Stimulated activated CD4-positive, alpha-beta T cell treated with anti-CD3 and anti-CD28 coated beads, TNF-alpha, amount 100 ng/mL, for 1 hour (primary cell): ENCODE results near the gene OR52I1.
A peak's percentile ranks its signal among the peaks of the same experiment; 100 is the strongest.

Experiments used
- DNase-seq, 3 donors: peaks; one replicate each; pipeline ENCODE4 v3.0.0-alpha.2; 2020; ENCODE audit warnings: low read depth in 3 of 3, low spot score in 1 of 3

The OR52I1 gene

GRCh38 chr11:4593739-4594138, at the start of gene OR52I1:
TSS of gene OR52I1 (plus strand) at chr11:4594039. CDS start at chr11:4594039, 0 bp downstream.
- DNase-seq: no peak

GRCh38 chr11:4544891-4545290, 48.9 kb upstream of the OR52I1 start, which contains the start of gene OR52M1:
TSS of gene OR52M1 (plus strand) at chr11:4545191. CDS start at chr11:4545191, 0 bp downstream.
- DNase-seq: no peak

- no peak for DNase-seq
These were observed 47.0 kb upstream of the OR52I1 start for GRCh38 chr11:4546878-4547277.

- no peak for DNase-seq
These were observed 46.4 kb upstream of the OR52I1 start for GRCh38 chr11:4547416-4547815.

GRCh38 chr11:4551346-4551979, 42.4 kb upstream of the OR52I1 start:
- no peak for DNase-seq

- no peak for DNase-seq
These were observed 34.1 kb upstream of the OR52I1 start for GRCh38 chr11:4559527-4560440.

- DNase-seq: no peak
These were observed 33.4 kb upstream of the OR52I1 start for GRCh38 chr11:4560467-4560866.

GRCh38 chr11:4565371-4565770, 28.5 kb upstream of the OR52I1 start:
- DNase-seq: no peak

GRCh38 chr11:4569075-4569474, 24.8 kb upstream of the OR52I1 start:
- DNase-seq: no peak

GRCh38 chr11:4576880-4577279, 17.0 kb upstream of the OR52I1 start:
- no peak for DNase-seq

- DNase-seq: no peak
These were observed 16.1 kb upstream of the OR52I1 start for GRCh38 chr11:4577761-4578160.

GRCh38 chr11:4578624-4579023, 15.2 kb upstream of the OR52I1 start:
- no peak for DNase-seq

GRCh38 chr11:4580124-4580523, 13.7 kb upstream of the OR52I1 start:
- no peak for DNase-seq

GRCh38 chr11:4581443-4581842, 12.4 kb upstream of the OR52I1 start, which contains the start of gene OR52I2:
TSS of gene OR52I2 (plus strand) at chr11:4581743.
- DNase-seq: no peak

- no peak for DNase-seq
These were observed 4.8 kb upstream of the OR52I1 start for GRCh38 chr11:4589017-4589416.

- no peak for DNase-seq
These were observed 11.2 kb downstream of the OR52I1 start for GRCh38 chr11:4605057-4605456.

- no peak for DNase-seq
These were observed 12.6 kb downstream of the OR52I1 start for GRCh38 chr11:4606231-4607015.

GRCh38 chr11:4607096-4607495, 13.3 kb downstream of the OR52I1 start:
- DNase-seq: no peak

GRCh38 chr11:4607781-4608666, 14.2 kb downstream of the OR52I1 start, which contains the start of gene TRIM68:
TSS of gene TRIM68 (minus strand) at chr11:4608231. CDS start at chr11:4605504, 2,727 bp downstream.
- peak; percentile 83 to 88 (median 86) for DNase-seq

- DNase-seq: no peak
These were observed 16.6 kb downstream of the OR52I1 start for GRCh38 chr11:4610258-4610935.
